ENCODE data around the gene CFD. TPM values are rescaled to one million over a fixed set of nuclear protein-coding genes. Genes with fewer than 3 reads are reported as not detected.

The CFD gene
- not detected for polyA plus RNA-seq (2012; ENCODE audit: missing spikeins)

DNA sequence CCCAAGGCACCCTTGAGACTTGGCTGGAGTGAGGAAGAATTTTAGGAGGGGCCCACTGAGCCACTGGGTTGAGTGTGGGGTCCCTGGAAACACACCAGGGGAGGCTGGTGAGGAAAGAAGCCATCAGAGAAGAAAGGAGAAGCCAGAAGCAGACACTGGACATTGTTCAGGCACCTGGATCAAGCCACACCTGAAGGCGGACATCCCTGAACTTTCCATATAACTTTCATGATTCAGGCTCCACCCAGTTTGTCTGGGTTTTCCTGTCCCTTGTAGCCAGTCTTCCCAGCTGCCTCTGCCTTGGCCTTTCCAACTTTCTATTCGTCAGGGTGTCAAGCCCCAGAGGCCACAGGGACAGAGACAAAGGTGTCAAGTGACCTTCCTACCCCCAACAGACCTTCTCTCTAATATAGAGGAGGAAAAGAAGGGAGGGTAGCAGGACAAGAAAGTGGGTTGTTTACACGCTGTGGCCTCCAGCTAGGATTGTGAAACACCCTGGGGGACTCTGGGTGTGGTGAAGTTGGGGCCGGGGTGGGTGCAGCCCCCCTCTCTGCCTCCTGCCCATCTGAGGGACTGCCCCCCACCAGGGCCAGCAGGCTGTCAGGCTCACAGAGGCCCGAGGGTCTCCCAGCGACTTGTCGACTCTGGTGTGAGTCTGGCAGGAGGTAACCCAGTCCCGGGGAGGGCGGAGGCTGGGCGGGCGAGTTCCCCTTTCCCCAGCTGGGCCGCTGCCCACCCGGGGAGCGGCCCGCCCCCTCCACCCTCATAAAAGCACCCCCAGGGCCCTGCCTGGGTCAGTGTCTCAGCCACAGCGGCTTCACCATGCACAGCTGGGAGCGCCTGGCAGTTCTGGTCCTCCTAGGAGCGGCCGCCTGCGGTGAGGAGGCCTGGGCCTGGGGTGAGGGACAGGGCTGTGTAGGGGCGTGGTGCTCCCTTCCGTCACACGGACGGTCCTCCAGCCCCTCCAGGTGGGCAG lies at the start of gene CFD:
Gene CFD (plus strand): TSS at position 797 of the 976 bp plus-strand sequence. CDS start 26 bp downstream, at position 823.
- FAIRE-seq (no peak), DNase-seq (ENCODE audit: insufficient read length) (no peak)
- no peak for TF ChIP-seq POLR2AphosphoS5 (IDR thresholded peaks at IDR 0.05; ENCODE audit: low read depth, low read length)
- no peak for TF ChIP-seq POLR2A (IDR thresholded peaks at IDR 0.05; ENCODE audit: low read depth, low read length)
- no peak for TF ChIP-seq TAF1 (IDR thresholded peaks at IDR 0.05; ENCODE audit: borderline replicate concordance, low read depth, low read length)

DNA sequence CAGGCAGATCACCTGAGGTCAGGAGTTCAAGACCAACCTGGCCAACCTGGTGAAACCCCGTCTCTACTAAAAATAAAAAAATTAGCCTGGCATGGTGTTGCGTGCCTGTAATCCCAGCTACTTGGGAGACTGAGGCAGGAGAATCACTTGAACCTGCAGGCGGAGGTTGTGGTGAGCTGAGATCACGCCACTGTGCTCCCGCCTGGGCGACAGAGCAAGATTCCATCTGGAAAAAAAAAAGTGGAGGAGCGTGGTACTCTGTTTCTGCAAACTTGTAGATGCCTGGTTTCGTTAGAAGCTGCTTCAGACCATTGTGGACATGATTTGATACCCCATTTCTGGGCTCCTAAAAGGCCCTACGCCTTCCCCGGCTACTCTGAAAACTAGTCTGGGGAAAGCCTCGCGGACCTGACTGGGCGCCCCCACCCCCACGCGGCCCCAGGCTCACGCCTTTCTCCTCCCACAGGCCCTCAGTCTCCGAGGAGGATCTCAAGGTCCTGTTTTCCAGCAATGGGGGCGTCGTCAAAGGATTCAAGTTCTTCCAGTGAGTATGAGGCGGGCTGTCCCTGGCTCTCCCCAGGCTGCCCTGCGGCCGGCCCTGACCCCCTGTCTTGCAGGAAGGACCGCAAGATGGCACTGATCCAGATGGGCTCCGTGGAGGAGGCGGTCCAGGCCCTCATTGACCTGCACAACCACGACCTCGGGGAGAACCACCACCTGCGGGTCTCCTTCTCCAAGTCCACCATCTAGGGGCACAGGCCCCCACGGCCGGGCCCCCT lies 49.2 kb upstream of the CFD start:
- no peak for DNase-seq (ENCODE audit: insufficient read length)
- TF ChIP-seq TAF1 (IDR thresholded peaks at IDR 0.05; ENCODE audit: borderline replicate concordance, low read depth, low read length) (no peak), POLR2AphosphoS5 (IDR thresholded peaks at IDR 0.05; ENCODE audit: low read depth, low read length) (no peak; the same call in 1 of the 2 replicates), POLR2A (IDR thresholded peaks at IDR 0.05; ENCODE audit: low read depth, low read length) (no peak; the same call in 1 of the 2 replicates)
- no peak for FAIRE-seq

DNA sequence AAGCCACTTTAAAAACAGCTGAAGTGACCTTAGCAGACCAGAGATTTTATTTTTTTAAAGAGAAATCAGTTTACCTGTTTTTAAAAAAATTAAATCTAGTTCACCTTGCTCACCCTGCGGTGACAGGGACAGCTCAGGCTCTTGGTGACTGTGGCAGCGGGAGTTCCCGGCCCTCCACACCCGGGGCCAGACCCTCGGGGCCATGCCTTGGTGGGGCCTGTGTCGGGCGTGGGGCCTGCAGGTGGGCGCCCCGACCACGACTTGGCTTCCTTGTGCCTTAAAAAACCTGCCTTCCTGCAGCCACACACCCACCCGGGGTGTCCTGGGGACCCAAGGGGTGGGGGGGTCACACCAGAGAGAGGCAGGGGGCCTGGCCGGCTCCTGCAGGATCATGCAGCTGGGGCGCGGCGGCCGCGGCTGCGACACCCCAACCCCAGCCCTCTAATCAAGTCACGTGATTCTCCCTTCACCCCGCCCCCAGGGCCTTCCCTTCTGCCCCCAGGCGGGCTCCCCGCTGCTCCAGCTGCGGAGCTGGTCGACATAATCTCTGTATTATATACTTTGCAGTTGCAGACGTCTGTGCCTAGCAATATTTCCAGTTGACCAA lies 48.5 kb upstream of the CFD start:
- DNase-seq (ENCODE audit: insufficient read length), result no peak
- no peak for FAIRE-seq
- TF ChIP-seq POLR2A (IDR thresholded peaks at IDR 0.05; ENCODE audit: low read depth, low read length) (0 out of 2 replicates have a peak, but pooled peaks have one; percentile 26), TAF1 (IDR thresholded peaks at IDR 0.05; ENCODE audit: borderline replicate concordance, low read depth, low read length) (no peak)

DNA sequence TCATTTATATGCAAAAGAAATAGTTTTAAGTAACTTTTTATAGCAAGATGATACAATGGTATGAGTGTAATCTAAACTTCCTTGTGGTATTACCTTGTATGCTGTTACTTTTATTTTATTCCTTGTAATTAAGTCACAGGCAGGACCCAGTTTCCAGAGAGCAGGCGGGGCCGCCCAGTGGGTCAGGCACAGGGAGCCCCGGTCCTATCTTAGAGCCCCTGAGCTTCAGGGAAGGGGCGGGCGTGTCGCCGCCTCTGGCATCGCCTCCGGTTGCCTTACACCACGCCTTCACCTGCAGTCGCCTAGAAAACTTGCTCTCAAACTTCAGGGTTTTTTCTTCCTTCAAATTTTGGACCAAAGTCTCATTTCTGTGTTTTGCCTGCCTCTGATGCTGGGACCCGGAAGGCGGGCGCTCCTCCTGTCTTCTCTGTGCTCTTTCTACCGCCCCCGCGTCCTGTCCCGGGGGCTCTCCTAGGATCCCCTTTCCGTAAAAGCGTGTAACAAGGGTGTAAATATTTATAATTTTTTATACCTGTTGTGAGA lies 47.9 kb upstream of the CFD start:
- DNase-seq (ENCODE audit: insufficient read length), result no peak
- FAIRE-seq, result no peak
- TF ChIP-seq TAF1 (IDR thresholded peaks at IDR 0.05; ENCODE audit: borderline replicate concordance, low read depth, low read length), result no peak
- TF ChIP-seq POLR2A (IDR thresholded peaks at IDR 0.05; ENCODE audit: low read depth, low read length), result peak; percentile 12; the same call in 1 of the 2 replicates

DNA sequence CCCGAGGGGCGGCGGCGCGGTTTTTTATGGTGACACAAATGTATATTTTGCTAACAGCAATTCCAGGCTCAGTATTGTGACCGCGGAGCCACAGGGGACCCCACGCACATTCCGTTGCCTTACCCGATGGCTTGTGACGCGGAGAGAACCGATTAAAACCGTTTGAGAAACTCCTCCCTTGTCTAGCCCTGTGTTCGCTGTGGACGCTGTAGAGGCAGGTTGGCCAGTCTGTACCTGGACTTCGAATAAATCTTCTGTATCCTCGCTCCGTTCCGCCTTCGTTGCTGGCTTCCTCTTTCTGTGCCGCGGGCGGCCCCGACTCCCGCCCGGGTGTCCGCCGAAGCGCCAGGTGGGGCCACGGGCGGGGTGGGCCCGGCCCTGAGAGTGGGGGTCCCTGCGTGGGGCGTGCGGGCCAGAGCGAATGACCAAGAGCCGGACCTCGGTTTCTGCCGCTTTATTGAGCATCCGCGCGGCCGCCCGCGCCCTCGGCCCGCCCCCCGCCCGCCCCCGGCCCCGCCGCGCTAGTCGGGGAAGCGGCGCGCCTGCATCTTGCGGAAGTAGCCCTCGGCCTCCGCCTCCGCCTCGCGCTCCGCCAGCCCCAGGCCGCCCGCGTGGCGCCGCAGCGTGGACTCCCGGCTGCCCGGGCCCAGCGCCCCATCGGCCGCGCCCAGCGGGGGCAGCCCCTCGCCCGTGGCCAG lies 47.3 kb upstream of the CFD start:
- TF ChIP-seq POLR2AphosphoS5 (IDR thresholded peaks at IDR 0.05; ENCODE audit: low read depth, low read length) (peak; percentile 77), POLR2A (IDR thresholded peaks at IDR 0.05; ENCODE audit: low read depth, low read length) (peak; percentile 52; the same call in 1 of the 2 replicates), TAF1 (IDR thresholded peaks at IDR 0.05; ENCODE audit: borderline replicate concordance, low read depth, low read length) (no peak)
- no peak for FAIRE-seq

DNA sequence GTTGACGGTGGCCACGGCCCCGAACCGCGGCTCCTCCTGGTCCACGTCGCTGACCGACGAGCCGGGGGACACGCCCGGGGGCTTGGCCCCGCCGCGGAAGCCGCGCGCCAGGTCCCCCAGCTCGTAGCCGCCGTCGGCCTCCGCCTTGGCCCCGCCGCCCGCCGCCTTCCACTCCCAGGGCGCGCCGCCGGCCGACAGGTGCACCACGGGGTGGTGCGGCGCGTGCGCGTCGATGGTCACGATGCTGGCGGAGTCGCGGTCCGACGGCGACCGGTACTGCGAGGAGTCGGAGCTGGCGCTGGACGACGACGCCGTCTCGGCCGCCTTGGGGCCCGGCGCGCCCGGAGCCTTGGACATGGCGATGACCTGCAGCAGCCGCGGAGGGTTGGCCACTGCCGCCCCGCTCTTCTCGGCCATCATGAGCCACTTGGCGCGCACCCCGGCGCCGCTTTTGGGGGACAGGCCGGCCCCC lies 46.7 kb upstream of the CFD start:
- FAIRE-seq, result no peak
- TF ChIP-seq POLR2A (IDR thresholded peaks at IDR 0.05; ENCODE audit: low read depth, low read length) (0 out of 2 replicates have a peak, but pooled peaks have one; percentile 7), POLR2AphosphoS5 (IDR thresholded peaks at IDR 0.05; ENCODE audit: low read depth, low read length) (peak; percentile 76; the same call in 1 of the 2 replicates), TAF1 (IDR thresholded peaks at IDR 0.05; ENCODE audit: borderline replicate concordance, low read depth, low read length) (no peak)
- DNase-seq (ENCODE audit: insufficient read length), result no peak

More for the DNA sequence above, 47.3 kb upstream of the CFD start:
- no peak for DNase-seq (ENCODE audit: insufficient read length)

DNA sequence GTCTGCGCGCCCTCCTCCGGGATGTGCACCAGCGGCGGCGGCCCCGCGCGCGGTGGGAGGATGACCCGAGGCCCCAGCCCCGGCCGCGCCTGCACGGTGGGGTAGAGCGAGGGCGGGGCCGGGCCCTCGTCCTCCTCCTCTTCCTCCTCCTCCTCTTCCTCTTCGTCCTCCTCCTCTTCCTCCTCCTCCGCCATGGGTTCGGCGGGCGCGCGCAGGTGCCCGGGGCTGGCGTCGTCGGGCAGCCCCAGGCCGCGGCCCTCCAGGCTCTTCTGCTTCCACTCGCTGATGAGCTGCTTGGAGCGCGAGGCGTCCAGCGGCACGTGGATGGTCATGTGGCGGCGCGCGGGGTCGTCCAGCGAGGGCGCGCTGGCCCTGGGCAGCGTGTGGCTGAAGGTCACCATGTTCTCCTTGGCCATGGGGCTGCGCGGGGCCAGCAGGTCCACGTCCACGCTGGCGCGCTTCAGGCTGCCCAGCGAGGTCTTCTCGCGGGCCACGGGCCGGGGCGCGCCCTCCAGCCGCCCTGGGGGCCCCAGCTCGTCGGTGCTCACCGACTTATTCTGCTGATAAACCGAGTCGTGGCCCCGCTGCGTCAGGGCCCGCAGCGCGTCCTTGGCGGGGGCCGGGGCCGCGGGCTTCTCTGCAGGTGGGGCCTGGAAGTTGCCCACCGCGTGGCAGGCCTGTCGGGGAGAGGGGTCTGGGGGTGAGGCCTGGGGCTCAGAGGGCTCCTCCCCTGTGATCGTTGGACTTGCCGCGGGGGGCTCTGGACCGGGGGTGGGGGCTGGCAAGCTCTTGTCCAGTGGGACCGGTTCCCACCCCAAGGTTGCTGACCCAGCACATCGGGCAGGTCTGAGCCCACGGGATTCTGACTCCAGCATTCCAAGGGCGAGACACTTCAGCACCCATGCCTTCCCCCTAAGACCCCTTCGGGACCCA lies 46.0 kb upstream of the CFD start:
- FAIRE-seq (no peak), DNase-seq (ENCODE audit: insufficient read length) (peak; percentile 26)
- TF ChIP-seq POLR2A (IDR thresholded peaks at IDR 0.05; ENCODE audit: low read depth, low read length) (no peak; the same call in none of the 2 replicates), POLR2AphosphoS5 (IDR thresholded peaks at IDR 0.05; ENCODE audit: low read depth, low read length) (peak; percentile 73), TAF1 (IDR thresholded peaks at IDR 0.05; ENCODE audit: borderline replicate concordance, low read depth, low read length) (no peak)

DNA sequence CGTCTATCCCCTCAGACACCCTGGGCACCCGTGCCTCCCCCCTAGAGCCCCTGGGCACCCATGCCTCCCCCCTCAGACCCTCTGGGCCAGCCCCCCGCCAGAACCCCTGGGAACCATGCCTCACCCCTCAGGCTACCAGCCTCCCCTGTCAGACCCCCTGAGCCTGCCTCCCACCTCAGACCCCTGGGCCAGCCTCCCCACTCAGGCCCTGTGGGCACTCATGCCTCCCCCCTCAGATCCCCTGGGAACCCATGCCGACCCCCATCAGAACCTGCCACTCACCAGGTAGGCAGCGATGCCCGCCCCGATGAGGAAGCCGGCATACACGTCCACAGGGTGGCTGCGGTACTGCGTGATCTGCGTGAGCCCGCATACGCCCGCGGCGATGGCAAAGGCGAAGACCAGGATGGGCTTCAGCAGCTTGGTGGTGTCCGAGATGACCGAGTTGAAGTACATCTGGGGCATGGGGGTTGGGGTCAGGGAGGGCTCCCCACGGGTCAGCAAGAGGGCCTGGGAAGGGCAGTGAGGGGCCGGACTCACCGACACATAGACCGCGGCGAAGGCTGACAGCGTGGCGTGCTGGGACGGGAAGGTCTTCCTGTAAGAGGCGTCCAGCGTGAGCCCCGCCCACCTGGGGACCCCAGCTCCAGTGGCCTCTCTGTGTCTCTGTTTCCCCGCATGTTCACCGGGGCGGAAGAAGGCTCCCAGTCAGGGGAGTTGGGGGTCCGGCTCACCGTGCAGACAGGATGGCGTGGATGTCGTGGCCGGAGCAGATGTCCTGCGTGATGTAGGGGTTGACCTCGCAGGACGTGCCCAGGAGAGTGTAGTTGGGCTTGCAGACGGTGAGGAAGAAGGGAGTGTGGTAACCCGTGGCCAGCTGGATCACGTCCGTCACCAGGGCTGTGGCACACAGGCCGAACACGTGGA lies 45.0 kb upstream of the CFD start:
- TF ChIP-seq TAF1 (IDR thresholded peaks at IDR 0.05; ENCODE audit: borderline replicate concordance, low read depth, low read length) (no peak), POLR2AphosphoS5 (IDR thresholded peaks at IDR 0.05; ENCODE audit: low read depth, low read length) (peak; percentile 83), POLR2A (IDR thresholded peaks at IDR 0.05; ENCODE audit: low read depth, low read length) (peak; percentile 79)
- no peak for DNase-seq (ENCODE audit: insufficient read length)
- no peak for FAIRE-seq
